Measurements from ENCODE around the gene RNU5D-1. TPM values are rescaled to one million over a fixed set of nuclear protein-coding genes. Genes with fewer than 3 reads are reported as not detected.
"Not testable (repeated sequence)": the region's sequence is repeated elsewhere in the genome, so short reads cannot be mapped to it uniquely, and the experiment has no call there.

RNU5D-1 gene
- not detected in 2 replicates for polyA plus RNA-seq (2014; cell fraction: cytosol; rRNA removed)
- not detected in 2 replicates for polyA plus RNA-seq (2014; cell fraction: nucleus; rRNA removed)

GRCh38 chr1:44730741-44731512, at the start of gene RNU5D-1:
Gene RNU5D-1, minus strand, starts transcription at chr1:44731170.
- peak; percentile 96 for DNase-seq (ENCODE audit: low spot score)

GRCh38 chr1:44780583-44781121, 49.7 kb upstream of the RNU5D-1 start:
- no peak for DNase-seq (ENCODE audit: low spot score)

- no peak for DNase-seq (ENCODE audit: low spot score)
Measured at GRCh38 chr1:44778705-44779576, 48.0 kb upstream of the RNU5D-1 start.

- DNase-seq (ENCODE audit: low spot score): no peak
Measured at GRCh38 chr1:44777969-44778635, 47.1 kb upstream of the RNU5D-1 start.

GRCh38 chr1:44777547-44777946, 46.6 kb upstream of the RNU5D-1 start:
- no peak for DNase-seq (ENCODE audit: low spot score)

GRCh38 chr1:44776730-44777068, 45.7 kb upstream of the RNU5D-1 start:
- DNase-seq (ENCODE audit: low spot score): no peak

GRCh38 chr1:44775930-44776729, 45.2 kb upstream of the RNU5D-1 start:
- DNase-seq (ENCODE audit: low spot score): no peak

- DNase-seq (ENCODE audit: low spot score): peak; percentile 93
Measured at GRCh38 chr1:44775078-44775929, 44.3 kb upstream of the RNU5D-1 start, which contains the start of gene RPS8. Gene RPS8, plus strand, starts transcription at chr1:44775540. Its CDS starts 57 bp downstream, at chr1:44775597.

- not testable (repeated sequence) for DNase-seq (ENCODE audit: low spot score)
Measured at GRCh38 chr1:44766421-44766820, 35.5 kb upstream of the RNU5D-1 start.

GRCh38 chr1:44760876-44761275, 29.9 kb upstream of the RNU5D-1 start:
- no peak for DNase-seq (ENCODE audit: low spot score)

GRCh38 chr1:44759077-44759476, 28.1 kb upstream of the RNU5D-1 start:
- no peak for DNase-seq (ENCODE audit: low spot score)

- no peak for DNase-seq (ENCODE audit: low spot score)
Measured at GRCh38 chr1:44757420-44757819, 26.4 kb upstream of the RNU5D-1 start.

GRCh38 chr1:44747878-44748277, 16.9 kb upstream of the RNU5D-1 start:
- no peak for DNase-seq (ENCODE audit: low spot score)

- no peak for DNase-seq (ENCODE audit: low spot score)
Measured at GRCh38 chr1:44743211-44743610, 12.2 kb upstream of the RNU5D-1 start.

- no peak for DNase-seq (ENCODE audit: low spot score)
Measured at GRCh38 chr1:44740179-44740617, 9.2 kb upstream of the RNU5D-1 start.

- peak; percentile 95 for DNase-seq (ENCODE audit: low spot score)
Measured at GRCh38 chr1:44739307-44740178, 8.6 kb upstream of the RNU5D-1 start, which contains the start of gene KIF2C. Gene KIF2C, plus strand, starts transcription at chr1:44739837. Its CDS starts 96 bp downstream, at chr1:44739933.

- DNase-seq (ENCODE audit: low spot score): not testable (repeated sequence)
Measured at GRCh38 chr1:44738953-44739306, 8.0 kb upstream of the RNU5D-1 start.

GRCh38 chr1:44735992-44736391, 5.0 kb upstream of the RNU5D-1 start:
- no peak for DNase-seq (ENCODE audit: low spot score)

GRCh38 chr1:44733784-44734183, 2.8 kb upstream of the RNU5D-1 start:
- DNase-seq (ENCODE audit: low spot score): no peak

Measured in SK-N-DZ (cell line).